Upper lobe of left lung (tissue), 6 donors: ENCODE data around the gene PRTFDC1. TPM values are rescaled to one million over a fixed set of nuclear protein-coding genes. Genes with fewer than 3 reads are reported as not detected.
"Not testable (repeated sequence)": the region's sequence is repeated elsewhere in the genome, so short reads cannot be mapped to it uniquely, and the experiment has no call there.

ENCODE experiments used
- ATAC-seq, 2 donors: fragments of 200-7000 bp; cut with Tn5 transposase; one replicate each; pipeline ENCODE4 v1.9.1; 2022; ENCODE audit warnings: mild to moderate bottlenecking in 2 of 2, moderate library complexity in 2 of 2; ENCODE audit not compliant: low FRiP score in 2 of 2
- DNase-seq, 2 donors: peaks; one replicate each; pipeline ENCODE4 v3.0.0-alpha.2; 2019 to 2020
- H3K27ac ChIP-seq, 4 donors: fragments of 200-600 bp; sonication (generic); one replicate each; pipeline ENCODE4 v1.5.1; 2016 to 2019
- H3K27me3 ChIP-seq, 4 donors: fragments of 200-600 bp; sonication (generic); one replicate each; pipeline ENCODE4 v1.5.1; 2017 to 2019
- H3K36me3 ChIP-seq, 4 donors: fragments of 200-600 bp; sonication (generic); one replicate each; pipeline ENCODE4 v1.5.1; 2016 to 2019
- H3K4me1 ChIP-seq, 4 donors: fragments of 200-600 bp; sonication (generic); one replicate each; pipeline ENCODE4 v1.5.1; 2018 to 2019
- H3K4me3 ChIP-seq, 4 donors: fragments of 200-600 bp; sonication (generic); one replicate each; pipeline ENCODE4 v1.5.1; 2017 to 2019; ENCODE audit warnings: mild to moderate bottlenecking in 2 of 4, moderate library complexity in 1 of 4
- H3K9me3 ChIP-seq, 4 donors: fragments of 200-600 bp; sonication (generic); one replicate each; pipeline ENCODE4 v1.5.1; 2018 to 2019
- EP300 ChIP-seq, 4 donors: sonication (generic); formaldehyde crosslinking; IDR thresholded peaks; one replicate each; pipeline ENCODE4 v1.5.1; 2017; ENCODE audit warnings: antibody characterized with exemption in 4 of 4, control low read depth in 2 of 4
- POLR2A ChIP-seq, 4 donors: fragments of 450-650 bp; IDR thresholded peaks; one replicate each; pipeline ENCODE4 v1.5.1; 2016 to 2017; ENCODE audit warnings: antibody characterized with exemption in 4 of 4, mild to moderate bottlenecking in 2 of 4
- POLR2AphosphoS5 ChIP-seq, 2 donors: sonication (generic); formaldehyde crosslinking; IDR thresholded peaks; one replicate each; pipeline ENCODE4 v1.5.1; 2017; ENCODE audit warnings: antibody characterized with exemption in 2 of 2
- WGBS, 2 donors: methylation state at CpG; one replicate each; pipeline ENCODE4 v1.1.5; 2017 to 2018; 5-methylcytosine and 5-hydroxymethylcytosine counted together
- total RNA-seq, 6 donors: library from RNA; depleted of rRNA in 4 of 6; stranded (reverse); fragments of >200 nt in 4 of 6; gene quantifications; one replicate each; pipeline versions ENCODE4 v1.1.0 to v1.2.1, GENCODE V29; 2016 to 2021
- TF ChIP-seq, protein P1 (sequence below), 6 experiments: fragments of 450-650 bp in 4 of 6; fragments of 200-600 bp in 2 of 6; sonication (generic) in 2 of 6; IDR thresholded peaks; one replicate each; pipeline ENCODE4 v1.5.1; 2016 to 2019; ENCODE audit warnings: antibody characterized with exemption in 6 of 6
- donor health status: DM: no; HTN: no; CAD: no; lungs with moderate emphysema.
- donor health status: DM: no; HTN: yes; CAD: no; lungs with severe emphysema.

The PRTFDC1 gene
- total RNA-seq, 6 donors from 2014 or later = 0.91 to 3.9 (median 2.3) TPM

DNA sequence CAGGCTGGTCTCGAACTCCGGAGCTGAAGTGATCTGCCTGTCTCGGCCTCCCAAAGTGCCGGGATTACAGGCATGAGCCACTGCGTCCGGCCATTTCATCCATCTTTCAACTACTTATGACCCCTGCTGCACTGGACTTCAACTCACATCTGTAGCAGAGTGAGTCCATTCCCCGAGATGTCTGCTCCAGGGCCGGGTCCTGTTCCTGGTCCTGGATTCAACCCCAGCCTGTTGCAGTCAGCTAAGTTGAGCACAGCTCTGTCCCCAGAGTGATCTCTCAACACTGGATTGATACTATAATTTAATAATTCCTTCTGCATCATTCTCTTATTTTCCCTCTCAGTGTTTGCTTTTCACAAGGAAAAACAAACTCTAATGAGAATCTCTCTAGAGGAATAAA, 25.8 kb downstream of the PRTFDC1 start:
- WGBS, 2 donors = 93 to 96% methylated on average over 8 of the region's 8 CpGs
- no peak for TF ChIP-seq POLR2AphosphoS5 (IDR thresholded peaks at IDR 0.05)
- no peak for TF ChIP-seq EP300 (IDR thresholded peaks at IDR 0.05)
- no peak for TF ChIP-seq POLR2A (IDR thresholded peaks at IDR 0.05)
- TF ChIP-seq, protein P1, sequence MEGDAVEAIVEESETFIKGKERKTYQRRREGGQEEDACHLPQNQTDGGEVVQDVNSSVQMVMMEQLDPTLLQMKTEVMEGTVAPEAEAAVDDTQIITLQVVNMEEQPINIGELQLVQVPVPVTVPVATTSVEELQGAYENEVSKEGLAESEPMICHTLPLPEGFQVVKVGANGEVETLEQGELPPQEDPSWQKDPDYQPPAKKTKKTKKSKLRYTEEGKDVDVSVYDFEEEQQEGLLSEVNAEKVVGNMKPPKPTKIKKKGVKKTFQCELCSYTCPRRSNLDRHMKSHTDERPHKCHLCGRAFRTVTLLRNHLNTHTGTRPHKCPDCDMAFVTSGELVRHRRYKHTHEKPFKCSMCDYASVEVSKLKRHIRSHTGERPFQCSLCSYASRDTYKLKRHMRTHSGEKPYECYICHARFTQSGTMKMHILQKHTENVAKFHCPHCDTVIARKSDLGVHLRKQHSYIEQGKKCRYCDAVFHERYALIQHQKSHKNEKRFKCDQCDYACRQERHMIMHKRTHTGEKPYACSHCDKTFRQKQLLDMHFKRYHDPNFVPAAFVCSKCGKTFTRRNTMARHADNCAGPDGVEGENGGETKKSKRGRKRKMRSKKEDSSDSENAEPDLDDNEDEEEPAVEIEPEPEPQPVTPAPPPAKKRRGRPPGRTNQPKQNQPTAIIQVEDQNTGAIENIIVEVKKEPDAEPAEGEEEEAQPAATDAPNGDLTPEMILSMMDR (IDR thresholded peaks at IDR 0.05) = no peak
- Histone ChIP-seq H3K4me3 (no peak overlapping the region), H3K4me1 (no peaks in the 10 kb centered on the region), H3K27me3 (no peaks in the 10 kb centered on the region), H3K27ac (no peak overlapping the region), H3K36me3 (no peaks in the 10 kb centered on the region), H3K9me3 (no peaks in the 10 kb centered on the region)
- no peak for DNase-seq
- peak in 1 of 2 donors; percentile 44 for ATAC-seq

DNA sequence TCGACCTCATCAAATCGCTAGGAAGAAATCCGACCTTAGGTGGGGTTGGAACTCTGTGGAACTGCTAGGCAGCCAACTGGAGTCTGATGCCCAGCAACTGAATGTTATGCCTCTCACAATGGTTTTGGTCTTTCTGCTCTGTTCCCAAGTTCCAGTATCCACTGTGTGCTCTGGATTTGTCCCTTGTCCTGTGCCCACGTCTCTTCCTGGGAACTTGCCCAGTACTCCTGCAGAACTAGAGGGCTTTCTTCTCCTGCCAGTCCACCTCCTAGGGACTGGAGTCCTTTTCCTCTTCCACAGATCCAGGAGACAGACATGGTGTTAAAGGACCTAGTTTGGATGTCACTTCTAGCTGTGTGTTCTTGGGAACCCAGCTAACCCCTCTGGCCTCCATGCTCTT, 26.6 kb downstream of the PRTFDC1 start:
- Histone ChIP-seq H3K4me1 (no peaks in the 10 kb centered on the region), H3K27me3 (no peaks in the 10 kb centered on the region), H3K27ac (no peak overlapping the region), H3K4me3 (no peak overlapping the region), H3K36me3 (no peaks in the 10 kb centered on the region), H3K9me3 (no peaks in the 10 kb centered on the region)
- 92 to 94% methylated on average over 4 of the region's 4 CpGs for WGBS, 2 donors
- TF ChIP-seq POLR2A (IDR thresholded peaks at IDR 0.05) (no peak), EP300 (IDR thresholded peaks at IDR 0.05) (no peak), POLR2AphosphoS5 (IDR thresholded peaks at IDR 0.05) (no peak)
- TF ChIP-seq, protein P1 (IDR thresholded peaks at IDR 0.05) = no peak
- ATAC-seq (no peak), DNase-seq (no peak)

DNA sequence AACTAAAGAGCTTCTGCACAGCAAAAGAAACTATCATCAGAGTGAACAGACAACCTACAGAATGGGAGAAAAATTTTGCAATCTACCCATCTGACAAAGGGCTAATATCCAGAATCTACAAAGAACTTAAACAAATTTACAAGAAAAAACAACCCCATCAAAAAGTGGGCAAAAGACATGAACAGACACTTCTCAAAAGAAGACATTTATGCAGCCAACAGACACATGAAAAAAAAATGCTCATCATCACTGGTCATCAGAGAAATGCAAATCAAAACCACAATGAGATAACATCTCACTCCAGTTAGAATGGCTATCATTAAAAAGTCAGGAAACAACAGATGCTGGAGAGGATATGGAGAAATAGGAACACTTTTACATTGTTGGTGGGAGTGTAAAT, 27.9 kb downstream of the PRTFDC1 start:
- H3K9me3 ChIP-seq, H3K36me3 ChIP-seq, H3K27me3 ChIP-seq, ATAC-seq, H3K4me3 ChIP-seq, DNase-seq, H3K27ac ChIP-seq, H3K4me1 ChIP-seq: not testable (repeated sequence)

DNA sequence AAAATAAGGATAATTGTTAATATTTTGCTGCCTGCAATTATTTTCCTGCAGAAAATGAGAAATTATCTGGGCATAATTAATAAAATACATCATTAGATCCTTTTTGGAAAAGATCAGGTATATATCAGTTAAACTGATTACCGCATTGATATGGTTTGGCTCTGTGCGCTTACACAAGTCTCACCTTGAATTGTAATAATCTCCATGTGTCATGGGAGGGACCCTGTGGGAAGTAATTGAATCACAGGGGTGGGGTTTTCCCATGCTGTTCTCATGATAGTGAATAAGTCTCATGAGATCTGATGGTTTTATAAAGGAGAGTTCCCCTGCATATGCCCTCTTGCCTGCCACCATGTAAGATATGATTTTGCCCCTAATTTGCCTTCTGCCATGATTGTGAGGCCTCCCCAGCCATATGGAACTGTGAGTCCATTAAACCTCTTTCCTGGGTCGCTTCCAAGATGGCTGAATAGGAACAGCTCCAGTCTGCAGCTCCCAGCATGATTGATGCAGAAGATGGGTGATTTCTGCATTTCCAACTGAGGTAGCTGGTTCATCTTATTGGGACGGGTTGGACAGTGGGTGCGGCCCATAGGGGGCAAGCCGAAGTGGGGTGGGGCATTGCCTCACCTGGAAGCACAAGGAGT, 30.1 kb downstream of the PRTFDC1 start:
- H3K36me3 ChIP-seq, H3K9me3 ChIP-seq, ATAC-seq, H3K4me3 ChIP-seq, H3K27ac ChIP-seq, H3K27me3 ChIP-seq, H3K4me1 ChIP-seq, DNase-seq: not testable (repeated sequence)
- 99% methylated on average over 6 of the region's 6 CpGs for WGBS, 2 donors

DNA sequence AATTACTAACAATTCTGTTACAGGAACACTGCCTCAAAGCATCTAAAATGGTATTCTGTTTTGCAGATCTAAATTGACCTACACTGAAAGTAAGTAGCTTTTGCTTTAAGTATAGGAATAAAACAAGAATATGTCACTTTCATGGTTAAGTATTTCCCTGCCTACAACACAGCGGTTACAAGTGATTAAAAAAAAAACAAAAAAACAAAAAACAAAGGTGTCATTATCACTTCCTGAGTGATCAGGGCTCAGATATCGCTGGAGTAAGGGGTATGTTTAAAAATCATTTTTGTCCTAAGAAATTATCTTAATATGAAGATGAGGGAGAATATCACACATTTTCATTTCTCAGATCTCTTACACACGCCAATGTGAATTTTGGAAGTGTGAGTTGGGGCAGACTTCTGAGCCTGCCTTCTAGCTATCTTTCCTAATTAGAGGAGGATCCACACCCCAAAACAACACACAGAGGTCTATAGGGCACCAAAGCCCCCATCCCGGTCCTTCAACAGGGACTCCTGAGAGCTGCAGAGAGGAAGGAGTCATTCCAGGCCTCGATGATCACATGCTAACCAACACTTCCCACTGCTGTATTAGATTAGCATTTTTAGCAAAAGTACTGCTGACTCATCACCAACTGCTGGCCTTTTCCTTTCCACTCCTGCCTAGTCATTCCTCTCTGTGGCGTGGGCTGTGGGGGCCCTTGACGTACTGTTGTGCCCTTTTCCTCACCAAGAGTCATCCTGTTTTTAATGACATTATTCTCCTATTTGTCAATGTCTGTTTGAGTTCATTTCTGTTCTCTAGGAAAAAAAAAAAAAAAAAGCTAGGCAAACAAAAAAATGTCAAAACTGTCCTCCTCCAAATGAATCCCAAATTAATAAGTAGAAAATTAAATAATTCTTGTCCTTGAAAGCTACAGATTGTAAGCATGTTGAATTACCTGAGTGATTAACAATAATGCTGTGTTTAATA, 31.2 kb downstream of the PRTFDC1 start:
- TF ChIP-seq POLR2A (IDR thresholded peaks at IDR 0.05) = no peak
- TF ChIP-seq, protein P1 (IDR thresholded peaks at IDR 0.05) = no peak
- TF ChIP-seq POLR2AphosphoS5 (IDR thresholded peaks at IDR 0.05) = peak; percentile 37 to 65
- TF ChIP-seq EP300 (IDR thresholded peaks at IDR 0.05) = peak in 1 of 4 donors; percentile 30
- no peaks in the 10 kb centered on the region for H3K36me3 ChIP-seq
- no peaks in the 10 kb centered on the region for H3K9me3 ChIP-seq
- WGBS, 2 donors = 45 to 52% methylated on average over 7 of the region's 7 CpGs
- H3K4me3 ChIP-seq = no peak overlapping the region
- H3K27ac ChIP-seq = no peak overlapping the region
- DNase-seq (peak in 1 of 2 donors; percentile 66), ATAC-seq (peak; percentile 46 to 93)
- H3K4me1 ChIP-seq = no peaks in the 10 kb centered on the region
- H3K27me3 ChIP-seq = no peaks in the 10 kb centered on the region

DNA sequence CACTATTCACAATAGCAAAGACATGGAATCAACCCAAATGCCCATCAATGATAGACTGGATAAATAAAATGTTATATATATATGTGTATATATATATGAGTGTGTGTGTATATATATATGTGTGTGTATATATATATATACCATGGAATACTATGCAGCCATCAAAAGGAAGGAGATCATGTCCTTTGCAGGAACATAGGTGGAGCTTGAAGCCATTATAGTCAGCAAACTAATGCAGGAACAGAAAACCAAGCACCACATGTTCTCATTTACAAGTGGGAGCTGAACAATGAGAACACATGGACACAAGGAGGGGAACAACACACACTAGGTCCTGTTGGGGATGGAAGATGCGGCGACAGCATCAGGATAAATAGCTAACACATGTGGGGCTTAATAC, 32.2 kb downstream of the PRTFDC1 start:
- not testable (repeated sequence) for H3K27ac ChIP-seq, H3K4me3 ChIP-seq, ATAC-seq, DNase-seq, H3K4me1 ChIP-seq, H3K36me3 ChIP-seq, H3K9me3 ChIP-seq, H3K27me3 ChIP-seq
- WGBS, 2 donors = 100% methylated on average over 2 of the region's 2 CpGs

DNA sequence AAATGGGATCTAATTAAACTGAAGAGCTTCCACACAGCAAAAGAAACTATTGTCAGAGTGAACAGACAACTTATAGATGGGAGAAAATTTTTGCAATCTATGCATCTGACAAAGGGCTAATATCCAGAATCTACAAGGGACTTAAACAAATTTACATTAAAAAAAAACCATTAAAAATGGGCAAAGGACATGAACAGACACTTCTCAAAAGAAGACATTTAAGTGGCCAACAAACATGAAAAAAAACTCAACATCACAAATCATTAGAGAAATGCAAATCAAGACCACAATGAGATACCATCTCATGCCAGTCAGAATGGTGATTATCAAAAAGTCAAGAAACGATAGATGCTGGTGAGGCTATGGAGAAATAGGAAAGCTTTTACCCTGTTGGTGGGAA, 32.8 kb downstream of the PRTFDC1 start:
- WGBS, 2 donors = 82 to 100% methylated on average over 1 of the region's 1 CpG

More for the DNA sequence above, 32.8 kb downstream of the PRTFDC1 start:
- H3K4me1 ChIP-seq, ATAC-seq, H3K27me3 ChIP-seq, DNase-seq, H3K27ac ChIP-seq, H3K9me3 ChIP-seq, H3K4me3 ChIP-seq, H3K36me3 ChIP-seq: not testable (repeated sequence)
